Fibroblast of lung (primary cell): ENCODE data around the gene SLC9A3. TPM values are rescaled to one million over a fixed set of nuclear protein-coding genes. Genes with fewer than 3 reads are reported as not detected.

Experiments
- DNase-seq, 2 donors: peaks; one replicate each; pipeline versions ENCODE4 v3.0.0 to v3.0.0-alpha.2; 2010; ENCODE audit warnings: low read depth in 2 of 2
- H2AFZ ChIP-seq: 2 replicates; pipeline ENCODE4 v1.5.1; 2012; ENCODE audit warnings: low read length, control low read depth, inconsistent platforms
- H3K27ac ChIP-seq: 2 replicates; pipeline ENCODE4 v1.5.1; 2011; ENCODE audit warnings: low read length, control low read depth; ENCODE audit not compliant: insufficient read depth
- H3K27me3 ChIP-seq: 2 replicates; pipeline ENCODE4 v1.5.1; 2011; ENCODE audit warnings: mild to moderate bottlenecking, low read length; ENCODE audit not compliant: control insufficient read depth, insufficient read depth
- H3K36me3 ChIP-seq: 2 replicates; pipeline ENCODE4 v1.5.1; 2011; ENCODE audit warnings: low read length; ENCODE audit not compliant: control insufficient read depth, insufficient read depth
- H3K4me1 ChIP-seq: 2 replicates; pipeline ENCODE4 v1.5.1; 2011; ENCODE audit warnings: low read length; ENCODE audit not compliant: control insufficient read depth, insufficient read depth; ENCODE audit errors: extremely low read depth
- H3K4me2 ChIP-seq: 2 replicates; pipeline ENCODE4 v1.5.1; 2011; ENCODE audit warnings: low read length, control low read depth; ENCODE audit not compliant: insufficient read depth; ENCODE audit errors: extremely low read depth
- H3K4me3 ChIP-seq, 4 experiments: fragments of 200-600 bp in 1 of 4; sonication (generic) in 1 of 4; replicated peaks in 1 of 4; 2 replicates each; pipeline ENCODE4 v1.5.1; 2011 to 2016; ENCODE audit warnings: low read length in 4 of 4, low read depth in 3 of 4, mild to moderate bottlenecking in 3 of 4, control low read depth in 2 of 4, inconsistent platforms in 1 of 4, mixed read lengths in 1 of 4; ENCODE audit not compliant: insufficient read depth in 1 of 4; ENCODE audit errors: control extremely low read depth in 1 of 4
- H3K79me2 ChIP-seq: 2 replicates; pipeline ENCODE4 v1.5.1; 2012; ENCODE audit warnings: mild to moderate bottlenecking, low read length, inconsistent platforms; ENCODE audit not compliant: control insufficient read depth, insufficient read depth
- H3K9ac ChIP-seq: 2 replicates; pipeline ENCODE4 v1.5.1; 2011; ENCODE audit warnings: mild to moderate bottlenecking, low read length, control low read depth; ENCODE audit not compliant: insufficient read depth
- H3K9me3 ChIP-seq: 2 replicates; pipeline ENCODE4 v1.5.1; 2012; ENCODE audit warnings: low read depth, low read length; ENCODE audit not compliant: control insufficient read depth, insufficient read depth
- H4K20me1 ChIP-seq: 2 replicates; pipeline ENCODE4 v1.5.1; 2011; ENCODE audit warnings: low read length; ENCODE audit not compliant: control insufficient read depth, insufficient read depth; ENCODE audit errors: extremely low read depth
- EZH2 ChIP-seq: IDR thresholded peaks from 2 replicates; pipeline ENCODE4 v1.5.1; 2012; ENCODE audit warnings: low read length, control low read depth, mild to moderate bottlenecking; ENCODE audit errors: missing control alignments
- polyA plus RNA-seq, 2 donors: library from polyadenylated mRNA; depleted of rRNA in 1 of 2; stranded (reverse) in 1 of 2; unstranded in 1 of 2; fragments of >200 nt; gene quantifications; 2 replicates each; pipeline ENCODE4 v1.2.1, GENCODE V29; 2011 to 2012; ENCODE audit warnings: missing spikeins in 1 of 2
- total RNA-seq: library from RNA; depleted of rRNA; stranded (reverse); fragments of >200 nt; gene quantifications from 2 replicates; pipeline ENCODE4 v1.2.1, GENCODE V29; 2014
- TF ChIP-seq, protein P1 (sequence below), 2 donors: IDR thresholded peaks in 1 of 2; conservative IDR thresholded peaks in 1 of 2; 1 replicate in 1 of 2; 2 replicates in 1 of 2; pipeline ENCODE4 v1.5.1; 2011 to 2012; ENCODE audit warnings: low read length in 2 of 2, control low read depth in 1 of 2, inconsistent platforms in 1 of 2, low read depth in 1 of 2, mild to moderate bottlenecking in 1 of 2

The SLC9A3 gene
- total and polyA plus RNA-seq, 2 donors (not counting 1 experiment from before 2014, with no cell fraction given) = 0.50 to 0.84 TPM

DNA sequence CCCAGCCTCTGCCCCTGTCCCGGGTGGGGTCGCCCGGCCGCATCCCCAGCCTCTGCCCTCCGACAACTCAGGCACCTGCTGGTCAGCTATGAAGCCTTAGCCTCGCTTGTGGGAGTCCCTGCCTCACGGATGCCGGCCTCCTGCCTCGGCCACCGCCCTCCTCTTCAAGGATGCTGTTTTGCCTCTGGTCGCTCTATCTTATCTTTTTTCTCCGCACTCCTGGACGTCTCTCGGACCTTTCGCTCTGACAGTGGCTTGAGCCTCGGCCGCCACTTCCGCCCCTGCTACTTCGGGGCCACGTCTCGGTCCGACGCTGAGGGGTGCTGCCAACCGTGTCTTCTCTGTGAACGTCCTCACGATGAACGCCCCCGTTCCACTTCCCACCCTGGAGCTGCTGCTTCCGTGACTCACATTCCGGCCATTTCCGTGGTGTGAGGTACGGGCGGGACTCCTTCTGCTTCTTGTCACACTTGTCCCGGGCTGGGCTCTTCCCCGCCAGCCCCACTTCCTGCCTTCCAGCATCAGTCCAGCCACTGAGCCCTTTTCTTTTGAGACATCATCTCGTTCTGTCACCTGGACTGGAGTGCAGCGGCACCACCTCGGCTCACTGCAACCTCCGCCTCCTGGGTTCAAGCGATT lies 26.3 kb downstream of the SLC9A3 start:
- Histone ChIP-seq H3K27me3 (peaks cover 11% of the 10 kb centered on the region), H3K4me3 (no peak overlapping the region), H2AFZ (no peak overlapping the region), H3K9me3 (no peaks in the 10 kb centered on the region), H3K4me1 (no peaks in the 10 kb centered on the region), H4K20me1 (no peaks in the 10 kb centered on the region), H3K9ac (no peak overlapping the region), H3K36me3 (no peaks in the 10 kb centered on the region), H3K4me2 (no peak overlapping the region), H3K79me2 (no peaks in the 10 kb centered on the region), H3K27ac (no peak overlapping the region)
- DNase-seq = no peak
- TF ChIP-seq EZH2 = no peak
- TF ChIP-seq, protein P1, sequence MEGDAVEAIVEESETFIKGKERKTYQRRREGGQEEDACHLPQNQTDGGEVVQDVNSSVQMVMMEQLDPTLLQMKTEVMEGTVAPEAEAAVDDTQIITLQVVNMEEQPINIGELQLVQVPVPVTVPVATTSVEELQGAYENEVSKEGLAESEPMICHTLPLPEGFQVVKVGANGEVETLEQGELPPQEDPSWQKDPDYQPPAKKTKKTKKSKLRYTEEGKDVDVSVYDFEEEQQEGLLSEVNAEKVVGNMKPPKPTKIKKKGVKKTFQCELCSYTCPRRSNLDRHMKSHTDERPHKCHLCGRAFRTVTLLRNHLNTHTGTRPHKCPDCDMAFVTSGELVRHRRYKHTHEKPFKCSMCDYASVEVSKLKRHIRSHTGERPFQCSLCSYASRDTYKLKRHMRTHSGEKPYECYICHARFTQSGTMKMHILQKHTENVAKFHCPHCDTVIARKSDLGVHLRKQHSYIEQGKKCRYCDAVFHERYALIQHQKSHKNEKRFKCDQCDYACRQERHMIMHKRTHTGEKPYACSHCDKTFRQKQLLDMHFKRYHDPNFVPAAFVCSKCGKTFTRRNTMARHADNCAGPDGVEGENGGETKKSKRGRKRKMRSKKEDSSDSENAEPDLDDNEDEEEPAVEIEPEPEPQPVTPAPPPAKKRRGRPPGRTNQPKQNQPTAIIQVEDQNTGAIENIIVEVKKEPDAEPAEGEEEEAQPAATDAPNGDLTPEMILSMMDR (conservative IDR thresholded peaks at IDR 0.05 in 1 of 2, IDR thresholded peaks at IDR 0.05 in 1 of 2; ENCODE audit: low read depth in 1 of 2, low read length in 2 of 2) = no peak

DNA sequence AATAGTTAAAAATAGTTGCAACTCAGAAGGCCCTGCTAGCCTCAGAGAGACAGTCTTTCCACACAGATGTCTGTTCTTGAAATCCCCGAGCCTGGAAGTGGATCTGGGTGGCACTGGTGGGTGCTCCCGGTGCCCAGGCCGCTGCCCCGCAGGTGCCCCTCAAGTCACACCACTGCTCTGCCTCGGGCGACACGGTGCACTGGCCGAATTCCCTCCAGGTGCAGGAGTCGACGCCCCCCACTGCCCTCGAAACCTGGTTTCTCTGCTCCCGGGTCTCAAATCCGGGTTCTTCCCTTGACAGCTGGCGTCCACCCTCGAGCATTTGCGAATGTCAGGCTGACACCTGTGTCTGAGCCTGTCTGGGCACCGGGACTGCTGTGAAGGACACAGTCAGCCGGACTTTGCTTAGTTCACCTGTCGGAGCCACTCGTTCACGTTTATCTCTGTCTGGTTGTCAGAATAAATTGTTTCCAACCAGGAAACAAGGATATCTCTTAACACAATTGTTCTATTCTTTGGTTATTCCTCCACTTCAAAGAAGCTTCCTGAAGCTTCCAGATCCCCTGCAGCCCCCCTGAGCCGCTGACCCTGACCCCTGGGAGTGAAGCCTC lies 27.1 kb downstream of the SLC9A3 start:
- no peak for DNase-seq
- Histone ChIP-seq H3K4me3 (no peak overlapping the region), H3K4me2 (no peak overlapping the region), H3K27me3 (peaks cover 9% of the 10 kb centered on the region), H3K27ac (no peak overlapping the region), H3K79me2 (no peaks in the 10 kb centered on the region), H2AFZ (no peak overlapping the region), H4K20me1 (no peaks in the 10 kb centered on the region), H3K36me3 (no peaks in the 10 kb centered on the region), H3K9ac (no peak overlapping the region), H3K9me3 (no peaks in the 10 kb centered on the region), H3K4me1 (no peaks in the 10 kb centered on the region)
- TF ChIP-seq EZH2 = no peak
- TF ChIP-seq, protein P1 (conservative IDR thresholded peaks at IDR 0.05 in 1 of 2, IDR thresholded peaks at IDR 0.05 in 1 of 2; ENCODE audit: low read depth in 1 of 2, low read length in 2 of 2) = no peak

DNA sequence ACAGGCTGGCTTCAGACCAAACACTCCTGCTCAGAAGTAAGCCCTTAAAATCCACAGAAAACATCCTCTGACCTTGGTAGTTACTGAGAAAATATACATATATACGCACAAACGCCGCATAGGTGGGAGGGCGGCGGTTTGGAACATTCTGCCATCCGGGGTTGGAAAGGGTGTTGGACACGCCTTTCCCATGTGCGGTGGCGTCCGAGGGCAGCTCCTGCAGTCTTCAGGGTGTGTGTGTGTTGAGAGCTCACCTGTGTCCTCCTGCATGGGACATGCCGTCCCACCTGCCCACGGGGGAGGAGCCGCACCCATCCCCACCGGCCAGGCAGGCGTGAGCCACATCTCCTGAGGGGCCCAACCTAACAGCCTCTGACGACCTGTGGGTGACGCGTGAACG lies 28.2 kb downstream of the SLC9A3 start:
- no peak overlapping the region for H3K4me3 ChIP-seq
- no peak overlapping the region for H3K27ac ChIP-seq
- no peaks in the 10 kb centered on the region for H3K9me3 ChIP-seq
- H4K20me1 ChIP-seq = no peaks in the 10 kb centered on the region
- H3K79me2 ChIP-seq = no peaks in the 10 kb centered on the region
- H3K36me3 ChIP-seq = no peaks in the 10 kb centered on the region
- no peak overlapping the region for H3K9ac ChIP-seq
- peaks cover 9% of the 10 kb centered on the region for H3K27me3 ChIP-seq
- no peak for TF ChIP-seq EZH2
- TF ChIP-seq, protein P1 (conservative IDR thresholded peaks at IDR 0.05 in 1 of 2, IDR thresholded peaks at IDR 0.05 in 1 of 2; ENCODE audit: low read depth in 1 of 2, low read length in 2 of 2) = no peak
- no peaks in the 10 kb centered on the region for H3K4me1 ChIP-seq
- no peak for DNase-seq
- H3K4me2 ChIP-seq = no peak overlapping the region
- H2AFZ ChIP-seq = no peak overlapping the region
